Calu3 (cell line): Measurements from ENCODE around the gene SKA1. TPM values are rescaled to one million over a fixed set of nuclear protein-coding genes. Genes with fewer than 3 reads are reported as not detected.

Experiments
- BruUV-seq: library from RNA; stranded (reverse); fragments of 400-500 nt; replicated peaks from 2 replicates; lab custom pipeline; 2021; lab: Mats Ljungman, UMichigan
- CTCF ChIA-PET: fragments of 300-600 bp; sonication (Branson Sonifier 250); formaldehyde crosslinking; loops from one replicate; lab custom pipeline; 2022; ENCODE audit warnings: antibody characterized with exemption; lab: Charles Lee
- DNase-seq: peaks from one replicate; pipeline ENCODE4 v3.0.0; 2022
- H3K27ac Mint-ChIP-seq: one replicate; pipeline ENCODE4 v1.8.0; 2022; ENCODE audit warnings: mixed read lengths; ENCODE audit not compliant: unreplicated experiment
- H3K27me3 Mint-ChIP-seq: one replicate; pipeline ENCODE4 v1.8.0; 2022; ENCODE audit warnings: mixed read lengths; ENCODE audit not compliant: unreplicated experiment
- H3K36me3 Mint-ChIP-seq: one replicate; pipeline ENCODE4 v1.8.0; 2022; ENCODE audit warnings: mild to moderate bottlenecking, moderate library complexity, mixed read lengths; ENCODE audit not compliant: insufficient read depth, unreplicated experiment
- H3K4me1 Mint-ChIP-seq: one replicate; pipeline ENCODE4 v1.8.0; 2022; ENCODE audit warnings: mild to moderate bottlenecking, low read depth, mixed read lengths; ENCODE audit not compliant: unreplicated experiment
- H3K4me3 Mint-ChIP-seq: one replicate; pipeline ENCODE4 v1.8.0; 2022; ENCODE audit warnings: mild to moderate bottlenecking, low read depth, moderate library complexity, mixed read lengths; ENCODE audit not compliant: unreplicated experiment
- H3K9me3 Mint-ChIP-seq: one replicate; pipeline ENCODE4 v1.8.0; 2022; ENCODE audit warnings: low read depth, mixed read lengths; ENCODE audit not compliant: unreplicated experiment
- CTCF ChIP-seq: fragments of 200-600 bp; IDR thresholded peaks from one replicate; pipeline ENCODE4 v1.8.0; 2022; ENCODE audit warnings: antibody characterized with exemption; ENCODE audit not compliant: unreplicated experiment
- intact Hi-C: fragments of 100-400 bp; cut with micrococcal nuclease; formaldehyde crosslinking; loops from one replicate; pipeline ENCODE4 v1.10.0; 2022; ENCODE audit not compliant: unreplicated experiment
- total RNA-seq: library from RNA; stranded (reverse); gene quantifications from 2 replicates; pipeline ENCODE4 v1.2.3, GENCODE V29; 2022

The SKA1 gene
- total RNA-seq, 1 experiment from 2014 or later = 22.5 TPM

- H3K36me3 Mint-ChIP-seq = no peaks in the 10 kb centered on the region
- H3K27ac Mint-ChIP-seq = no peak overlapping the region
- H3K4me3 Mint-ChIP-seq = no peak overlapping the region
- no peak for TF ChIP-seq CTCF
- no TSS peak for BruUV-seq
- H3K27me3 Mint-ChIP-seq = peaks cover 24% of the 10 kb centered on the region
- DNase-seq = no peak
- H3K4me1 Mint-ChIP-seq = no peaks in the 10 kb centered on the region
- intact Hi-C loops = no loop called here
- H3K9me3 Mint-ChIP-seq = no peaks in the 10 kb centered on the region
- CTCF ChIA-PET = no interaction called here
Observed at GRCh38 chr18:50334546-50335152, 40.2 kb upstream of the SKA1 start.

GRCh38 chr18:50338122-50338521 is 36.7 kb upstream of the SKA1 start:
- peaks cover 10% of the 10 kb centered on the region for H3K27me3 Mint-ChIP-seq
- H3K9me3 Mint-ChIP-seq = no peaks in the 10 kb centered on the region
- no peak for TF ChIP-seq CTCF
- H3K36me3 Mint-ChIP-seq = no peaks in the 10 kb centered on the region
- no peaks in the 10 kb centered on the region for H3K4me1 Mint-ChIP-seq
- CTCF ChIA-PET = no interaction called here
- intact Hi-C loops = no loop called here
- no TSS peak for BruUV-seq
- H3K27ac Mint-ChIP-seq = no peak overlapping the region
- DNase-seq = no peak
- no peak overlapping the region for H3K4me3 Mint-ChIP-seq

GRCh38 chr18:50338715-50339114 is 36.1 kb upstream of the SKA1 start:
- H3K9me3 Mint-ChIP-seq = no peaks in the 10 kb centered on the region
- H3K4me1 Mint-ChIP-seq = no peaks in the 10 kb centered on the region
- no peak for TF ChIP-seq CTCF
- no peaks in the 10 kb centered on the region for H3K36me3 Mint-ChIP-seq
- peaks cover 9% of the 10 kb centered on the region for H3K27me3 Mint-ChIP-seq
- CTCF ChIA-PET = no interaction called here
- no TSS peak for BruUV-seq
- no peak overlapping the region for H3K27ac Mint-ChIP-seq
- H3K4me3 Mint-ChIP-seq = no peak overlapping the region
- DNase-seq = no peak
- intact Hi-C loops = no loop called here

GRCh38 chr18:50340078-50340477 is 34.8 kb upstream of the SKA1 start:
- no peaks in the 10 kb centered on the region for H3K9me3 Mint-ChIP-seq
- no peaks in the 10 kb centered on the region for H3K36me3 Mint-ChIP-seq
- no TSS peak for BruUV-seq
- CTCF ChIA-PET = no interaction called here
- intact Hi-C loops = no loop called here
- H3K4me3 Mint-ChIP-seq = no peak overlapping the region
- DNase-seq = no peak
- H3K27ac Mint-ChIP-seq = no peak overlapping the region
- no peaks in the 10 kb centered on the region for H3K4me1 Mint-ChIP-seq
- peaks cover 9% of the 10 kb centered on the region for H3K27me3 Mint-ChIP-seq
- no peak for TF ChIP-seq CTCF
